C4-2B (cell line): ENCODE data around the gene BID.

ENCODE experiments used
- ZFX ChIP-seq: fragments of 450-650 bp; IDR thresholded peaks from 2 replicates; pipeline ENCODE4 v1.6.1; 2017
- TF ChIP-seq, protein P1 (sequence below): fragments of 450-650 bp; conservative IDR thresholded peaks from 2 replicates; pipeline ENCODE4 v1.5.1; 2017; ENCODE audit warnings: mild to moderate bottlenecking

DNA sequence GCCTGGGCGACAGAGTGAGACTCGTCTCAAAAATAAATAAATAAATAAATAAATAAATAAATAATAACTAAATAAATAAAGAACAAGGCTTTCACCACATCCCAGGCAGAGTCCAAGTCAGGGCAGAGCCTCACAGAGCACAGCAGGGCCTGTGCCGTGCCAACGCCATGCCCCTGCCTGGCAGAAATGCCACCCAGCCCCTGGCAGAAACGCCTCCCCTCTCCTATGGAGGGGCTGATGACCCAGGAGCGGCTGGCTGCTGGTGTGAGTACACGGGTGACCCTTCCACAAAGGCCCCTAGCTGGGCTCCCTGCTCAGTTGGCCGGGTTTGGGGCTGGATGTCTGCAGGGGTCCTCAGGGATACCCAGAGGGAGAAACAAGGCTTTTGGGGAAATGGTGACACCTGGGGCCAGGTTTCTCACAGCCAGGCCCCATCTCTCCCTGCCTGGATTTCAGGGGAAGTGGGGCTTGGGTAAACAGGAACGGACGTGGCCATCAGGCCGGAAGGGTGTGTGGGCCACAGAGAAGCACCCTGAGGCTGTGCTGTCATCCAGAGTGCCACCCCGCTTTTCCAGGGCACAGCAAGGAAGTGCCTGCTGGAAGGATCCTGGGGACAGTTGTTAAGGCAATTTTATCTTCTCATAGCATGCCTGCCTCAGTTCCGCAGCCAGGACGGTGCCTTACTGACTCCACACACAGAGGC is 5.1 kb downstream of the BID start:
- TF ChIP-seq ZFX, result no peak
- TF ChIP-seq, protein P1, sequence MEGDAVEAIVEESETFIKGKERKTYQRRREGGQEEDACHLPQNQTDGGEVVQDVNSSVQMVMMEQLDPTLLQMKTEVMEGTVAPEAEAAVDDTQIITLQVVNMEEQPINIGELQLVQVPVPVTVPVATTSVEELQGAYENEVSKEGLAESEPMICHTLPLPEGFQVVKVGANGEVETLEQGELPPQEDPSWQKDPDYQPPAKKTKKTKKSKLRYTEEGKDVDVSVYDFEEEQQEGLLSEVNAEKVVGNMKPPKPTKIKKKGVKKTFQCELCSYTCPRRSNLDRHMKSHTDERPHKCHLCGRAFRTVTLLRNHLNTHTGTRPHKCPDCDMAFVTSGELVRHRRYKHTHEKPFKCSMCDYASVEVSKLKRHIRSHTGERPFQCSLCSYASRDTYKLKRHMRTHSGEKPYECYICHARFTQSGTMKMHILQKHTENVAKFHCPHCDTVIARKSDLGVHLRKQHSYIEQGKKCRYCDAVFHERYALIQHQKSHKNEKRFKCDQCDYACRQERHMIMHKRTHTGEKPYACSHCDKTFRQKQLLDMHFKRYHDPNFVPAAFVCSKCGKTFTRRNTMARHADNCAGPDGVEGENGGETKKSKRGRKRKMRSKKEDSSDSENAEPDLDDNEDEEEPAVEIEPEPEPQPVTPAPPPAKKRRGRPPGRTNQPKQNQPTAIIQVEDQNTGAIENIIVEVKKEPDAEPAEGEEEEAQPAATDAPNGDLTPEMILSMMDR, result no peak
